NCI-H748 (cell line): ENCODE data around the gene UTP18.
A peak's percentile ranks its signal among the peaks of the same experiment; 100 is the strongest.
"Not testable (repeated sequence)": the region's sequence is repeated elsewhere in the genome, so short reads cannot be mapped to it uniquely, and the experiment has no call there.

Experiments used
- DNase-seq: peaks from one replicate; lab custom pipeline; 2025; ENCODE audit not compliant: unreplicated experiment; lab: John Stamatoyannopoulos, UW

The UTP18 gene

DNA sequence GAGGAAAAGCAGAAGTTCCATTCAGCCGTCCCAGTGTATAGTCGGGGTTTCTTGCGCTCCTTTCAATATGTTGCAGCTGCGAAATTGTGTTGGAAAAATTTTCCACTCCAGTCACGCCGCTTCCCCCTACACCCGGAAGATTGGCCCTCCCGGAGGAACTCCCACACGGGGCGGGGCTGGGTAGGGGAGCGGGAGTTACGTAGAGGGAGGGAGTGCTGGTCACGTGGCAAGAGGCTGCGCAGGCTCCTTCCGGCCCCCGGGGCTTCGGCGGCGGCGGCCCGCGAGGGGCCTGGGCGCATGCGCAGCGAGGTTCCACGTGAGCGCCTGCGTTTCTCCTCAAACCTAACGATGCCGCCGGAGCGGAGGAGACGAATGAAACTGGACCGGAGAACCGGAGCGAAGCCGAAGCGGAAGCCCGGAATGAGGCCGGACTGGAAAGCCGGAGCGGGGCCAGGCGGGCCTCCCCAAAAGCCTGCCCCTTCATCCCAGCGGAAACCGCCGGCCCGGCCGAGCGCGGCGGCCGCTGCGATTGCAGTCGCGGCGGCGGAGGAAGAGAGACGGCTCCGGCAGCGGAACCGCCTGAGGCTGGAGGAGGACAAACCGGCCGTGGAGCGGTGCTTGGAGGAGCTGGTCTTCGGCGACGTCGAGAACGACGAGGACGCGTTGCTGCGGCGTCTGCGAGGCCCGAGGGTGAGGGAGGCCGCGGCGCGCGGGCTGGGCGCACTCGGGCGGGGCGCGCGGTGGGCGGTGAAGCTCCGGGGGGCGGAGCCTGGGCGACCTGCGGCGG is at the start of gene UTP18:
Gene UTP18, plus strand, starts transcription at position 310 of the 787 bp plus-strand sequence. Its CDS starts 39 bp downstream, at position 349.
- DNase-seq = peak; percentile 97

DNA sequence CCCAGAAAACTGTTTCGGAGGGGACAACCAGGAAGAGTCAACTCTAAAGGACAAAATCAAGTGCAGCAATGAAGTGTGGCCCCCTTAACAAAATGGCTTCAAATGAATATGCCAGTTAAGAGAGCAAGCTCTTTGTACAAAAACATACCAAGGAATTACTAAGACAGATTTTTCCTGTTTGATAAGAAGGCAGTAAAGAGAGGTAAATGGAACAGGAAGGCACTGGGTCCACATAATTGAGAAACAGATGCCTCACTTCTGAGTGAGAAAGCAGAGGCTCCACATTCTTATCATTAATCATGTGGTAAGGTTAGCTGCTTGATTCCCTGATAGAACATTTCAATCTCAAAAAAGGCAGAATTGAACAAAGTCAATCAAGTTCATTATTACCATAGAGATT is 45.4 kb upstream of the UTP18 start:
- no peak for DNase-seq

DNA sequence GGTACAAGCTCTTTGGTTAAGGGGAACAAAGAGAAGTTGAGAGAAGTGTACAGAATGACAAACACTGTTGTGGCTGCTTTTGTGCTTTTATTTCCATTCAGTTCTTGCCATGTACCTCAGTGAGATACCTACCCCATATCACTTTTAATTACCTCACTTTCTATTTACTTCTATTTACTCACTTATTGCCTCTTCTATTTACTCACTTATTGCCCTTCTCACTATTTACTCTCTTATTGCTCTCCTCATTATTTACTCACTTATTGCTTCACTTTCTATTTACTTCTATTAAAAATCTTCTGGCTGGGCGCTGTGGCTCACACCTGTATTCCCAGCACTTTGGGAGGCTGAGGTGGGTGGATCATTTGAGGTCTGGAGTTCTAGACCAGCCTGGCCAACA is 42.4 kb upstream of the UTP18 start:
- DNase-seq = no peak

DNA sequence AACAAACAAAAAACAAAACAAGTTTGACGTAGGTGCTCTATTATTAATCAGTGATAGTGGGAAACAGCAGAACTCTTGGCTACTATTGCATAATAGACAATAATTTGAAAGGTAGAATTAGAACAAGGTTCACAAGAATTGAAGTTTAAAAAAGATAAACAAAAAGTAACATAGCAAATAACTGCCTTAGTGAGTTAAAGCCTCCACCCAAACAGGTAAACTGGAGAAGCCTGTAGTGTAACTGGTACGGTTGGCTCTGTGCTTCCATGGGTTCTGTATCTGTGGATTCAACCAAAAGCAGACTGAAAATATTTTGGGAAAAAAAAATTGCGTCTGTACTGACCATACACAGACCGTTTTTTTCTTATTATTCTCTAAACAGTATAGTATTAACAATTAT is 39.0 kb upstream of the UTP18 start:
- no peak for DNase-seq

DNA sequence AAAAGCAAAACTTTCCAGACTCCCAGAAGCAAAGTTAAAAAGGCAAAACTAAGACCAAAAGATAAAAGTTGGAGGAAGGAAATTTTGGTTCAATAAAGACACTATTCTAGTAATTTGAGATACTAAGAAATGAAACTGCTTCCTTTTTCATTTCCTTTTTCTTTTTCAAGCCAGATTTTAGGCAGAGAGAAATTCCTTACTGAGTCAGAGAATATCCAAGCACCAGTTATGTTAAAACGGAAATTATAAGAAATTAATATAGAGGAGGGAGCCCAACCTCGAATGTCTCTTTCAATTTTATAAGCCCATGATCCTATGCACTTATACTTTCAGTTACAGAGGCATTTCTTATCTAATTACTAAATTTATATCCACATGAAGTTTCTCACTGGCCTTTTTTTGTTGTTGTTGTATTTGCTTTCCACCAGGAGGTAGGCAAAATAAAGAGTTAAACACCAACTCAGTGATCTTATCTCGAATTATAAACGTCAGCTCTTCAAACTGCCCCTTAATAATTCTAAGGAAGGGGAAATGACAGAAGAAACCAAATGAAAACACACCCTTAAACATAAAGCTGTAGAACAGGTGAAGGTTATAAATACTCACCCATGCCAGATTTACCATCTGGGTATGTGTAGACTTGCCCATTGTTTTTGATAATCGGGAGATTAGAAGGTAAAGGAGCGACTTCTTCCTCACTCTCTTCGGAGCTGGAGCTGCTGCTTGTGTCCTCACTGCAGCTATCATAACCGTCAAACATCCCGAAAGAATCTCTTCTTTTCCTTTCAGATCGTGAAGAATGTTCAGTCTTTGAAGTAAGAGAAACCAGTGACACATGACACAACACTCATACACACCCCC is 35.7 kb upstream of the UTP18 start:
- DNase-seq = no peak

DNA sequence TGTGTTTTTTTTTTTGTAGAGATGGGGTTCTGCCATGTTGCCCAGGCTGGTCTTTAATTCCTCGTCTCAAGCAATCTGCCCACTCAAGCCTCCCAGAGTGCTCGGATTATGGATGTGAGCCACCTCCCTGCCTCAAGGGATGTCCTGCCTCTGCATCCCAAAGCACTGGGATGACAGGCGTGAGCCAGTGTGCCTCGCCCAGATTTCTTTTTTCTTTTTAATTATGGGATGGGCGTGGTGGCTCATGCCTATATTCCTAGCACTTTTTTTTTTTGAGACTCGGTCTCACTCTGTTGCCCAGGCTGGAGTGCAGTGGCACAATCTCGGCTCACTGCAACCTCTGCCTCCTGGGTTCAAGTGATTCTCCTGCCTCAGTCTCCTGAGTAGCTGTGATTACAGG is 34.8 kb upstream of the UTP18 start:
- not testable (repeated sequence) for DNase-seq

DNA sequence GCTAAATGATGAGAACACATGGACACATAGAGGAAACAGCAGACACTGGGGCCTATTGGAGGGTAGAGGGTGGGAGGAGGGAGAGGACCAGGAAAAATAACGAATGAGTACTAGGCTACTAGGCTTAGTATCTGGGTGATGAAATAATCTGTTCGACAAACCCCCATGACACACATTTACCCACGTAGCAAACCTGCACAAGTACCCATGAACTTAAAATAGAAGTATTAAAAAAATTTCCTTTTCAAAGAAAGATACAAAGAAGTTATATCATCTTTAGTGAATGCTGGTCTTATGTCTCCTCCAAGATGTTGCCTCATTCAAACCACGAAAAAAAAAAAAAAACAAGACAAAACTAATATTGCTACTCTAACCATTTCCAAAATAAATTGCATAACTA is 32.2 kb upstream of the UTP18 start:
- no peak for DNase-seq

DNA sequence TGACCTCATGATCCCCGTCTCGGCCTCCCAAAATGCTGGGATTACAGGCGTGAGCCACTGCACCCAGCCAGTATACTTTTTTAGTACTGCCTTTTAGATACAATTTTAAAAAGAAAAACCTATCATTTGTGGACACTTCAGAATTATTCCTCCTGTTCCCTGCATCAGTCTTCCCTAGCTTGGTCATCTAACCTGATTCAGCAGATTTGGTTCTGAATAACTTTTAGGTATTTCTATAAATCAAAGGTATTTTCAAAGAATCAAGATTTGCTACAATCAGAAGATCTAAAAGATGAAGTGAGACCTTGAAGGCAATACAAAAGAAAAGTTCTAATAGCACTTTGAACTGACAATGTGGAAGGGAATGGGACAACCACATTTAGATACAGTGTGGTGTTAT is 30.5 kb upstream of the UTP18 start:
- DNase-seq = no peak

DNA sequence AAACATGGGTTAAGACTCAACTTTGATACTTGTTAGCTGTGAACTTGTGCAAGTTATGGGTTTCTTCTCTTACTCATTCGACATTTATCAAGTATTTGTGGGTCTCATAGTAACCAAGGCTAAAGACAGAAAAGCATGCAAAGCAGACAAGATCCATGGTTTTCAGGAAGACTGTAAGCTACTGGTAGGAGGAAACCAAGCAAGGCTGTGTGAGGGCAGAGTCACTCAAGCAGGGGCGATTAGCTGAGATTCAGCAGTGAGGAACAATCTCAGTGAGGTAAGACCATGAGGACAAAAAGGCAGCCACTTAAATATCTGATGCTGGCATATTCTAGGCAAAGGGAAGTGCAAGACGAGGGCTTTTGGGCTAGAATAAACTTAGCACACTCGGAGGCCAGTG is 30.0 kb upstream of the UTP18 start:
- no peak for DNase-seq

DNA sequence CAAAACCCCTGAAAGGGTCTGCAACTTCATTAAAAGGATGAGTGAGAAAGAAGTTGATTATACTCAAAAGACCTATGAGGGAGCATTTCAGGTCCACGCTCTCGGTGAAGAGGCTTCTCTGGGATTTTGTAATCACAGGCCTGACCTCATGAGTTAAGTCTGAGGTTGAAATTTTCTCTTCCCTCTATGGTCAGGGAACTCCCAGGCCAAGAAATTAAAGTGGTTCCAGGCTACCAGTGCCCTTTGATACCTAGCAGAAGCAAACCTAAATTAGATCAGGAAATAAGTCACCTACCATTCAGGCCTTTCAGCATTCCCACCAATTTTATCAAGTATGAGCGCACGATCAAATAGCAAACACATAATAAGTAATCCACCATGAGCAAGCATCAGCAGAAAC is 28.3 kb upstream of the UTP18 start:
- no peak for DNase-seq

DNA sequence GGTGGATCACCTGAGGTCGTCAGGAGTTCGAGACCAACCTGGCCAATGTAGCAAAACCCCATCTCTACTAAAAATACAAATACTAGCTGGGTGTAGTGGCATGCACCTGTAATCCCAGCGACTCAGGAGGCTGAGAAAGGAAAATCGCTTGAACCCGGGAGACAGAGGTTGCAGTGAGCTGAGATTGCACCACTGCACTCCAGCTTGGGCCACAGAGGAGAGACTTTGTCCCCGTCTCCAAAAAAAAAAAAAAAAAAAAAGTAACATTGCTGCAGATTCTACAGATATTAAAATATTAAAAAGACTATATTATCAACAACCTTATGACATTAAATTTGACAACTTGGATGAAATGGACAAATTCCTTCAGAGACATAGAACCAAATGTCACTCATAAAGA is 26.2 kb upstream of the UTP18 start:
- no peak for DNase-seq

DNA sequence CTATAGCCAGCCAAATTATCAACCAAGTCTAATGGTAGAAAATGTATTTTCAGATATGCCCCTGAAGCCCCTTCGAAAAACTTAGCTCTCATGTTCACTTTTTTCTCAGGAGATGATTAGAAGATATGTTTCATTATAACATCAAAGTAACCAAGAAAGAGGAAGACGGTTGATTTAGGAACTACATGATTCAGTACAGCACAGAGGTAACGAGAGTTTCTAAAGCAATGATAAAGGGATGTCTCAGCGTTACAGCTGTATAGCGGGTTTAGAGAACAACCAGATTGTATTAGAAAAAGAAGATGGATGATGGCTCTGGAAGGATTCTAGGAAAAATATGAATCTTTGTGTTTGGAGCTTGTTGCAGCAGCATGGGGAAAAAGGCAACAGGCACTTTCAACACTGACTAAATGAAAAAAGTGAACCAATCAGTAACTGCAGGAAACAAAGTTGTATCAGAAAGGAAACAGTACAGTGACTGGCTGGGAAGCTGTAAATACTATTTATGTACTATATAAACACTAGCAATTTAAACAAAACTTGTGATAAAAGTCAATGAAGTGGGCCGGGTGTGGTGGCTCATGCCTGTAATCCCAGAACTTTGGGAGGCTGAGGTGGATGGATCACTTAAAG is 22.0 kb upstream of the UTP18 start:
- no peak for DNase-seq

DNA sequence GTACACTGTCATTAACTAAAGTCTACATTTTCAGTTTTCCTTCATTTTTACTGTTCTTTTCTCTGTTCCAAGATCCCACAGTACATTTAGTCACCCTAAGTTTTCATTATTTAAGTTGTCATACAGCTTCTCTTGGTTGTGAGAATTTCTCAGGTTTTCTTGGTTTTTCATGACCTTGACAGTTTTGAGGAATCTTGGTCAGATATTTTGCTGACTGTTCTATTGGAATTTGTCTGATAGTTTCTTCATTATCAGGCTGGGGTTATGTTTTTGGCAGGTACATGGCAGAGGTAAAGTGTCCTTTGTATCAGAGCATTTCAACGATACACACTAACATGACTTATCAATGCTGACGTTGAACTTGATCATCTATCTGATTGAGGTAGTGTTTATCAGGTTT is 20.1 kb upstream of the UTP18 start:
- no peak for DNase-seq

DNA sequence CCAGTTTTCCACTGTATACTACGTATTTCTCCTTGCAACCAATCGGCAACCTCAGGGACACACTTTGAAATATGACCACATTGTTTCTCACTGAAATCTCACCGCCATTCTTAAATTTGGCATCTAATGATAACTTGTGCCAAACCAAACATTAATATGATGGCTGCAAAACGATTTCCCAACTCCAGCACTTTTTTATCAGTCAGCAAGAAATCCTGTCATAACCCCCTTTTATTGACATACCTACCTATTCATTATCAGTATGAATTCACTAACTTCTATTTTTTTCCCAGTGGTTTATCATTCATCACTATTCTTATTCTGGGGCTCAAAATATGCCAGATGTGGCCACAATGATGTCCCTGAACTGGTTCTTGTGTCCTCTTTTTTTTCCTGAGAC is 16.3 kb upstream of the UTP18 start:
- no peak for DNase-seq

DNA sequence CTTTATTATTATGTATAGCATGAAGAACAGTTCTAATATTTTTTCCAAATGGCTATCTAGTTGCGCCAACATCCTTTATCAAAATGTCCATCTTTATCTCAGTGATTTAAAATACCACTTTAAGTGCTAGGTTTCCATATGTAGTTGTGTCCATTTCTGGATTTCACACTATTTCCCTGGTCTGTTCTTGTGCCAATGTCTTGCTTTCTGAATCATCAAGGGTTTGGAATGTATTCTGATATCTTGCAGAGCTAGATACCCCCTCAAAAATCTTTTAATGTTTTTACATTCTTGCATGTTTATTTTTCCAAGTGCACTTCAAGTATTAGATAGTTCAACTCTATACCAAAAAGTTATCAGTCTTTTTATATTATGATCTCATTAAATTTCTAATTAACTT is 14.8 kb upstream of the UTP18 start:
- no peak for DNase-seq

DNA sequence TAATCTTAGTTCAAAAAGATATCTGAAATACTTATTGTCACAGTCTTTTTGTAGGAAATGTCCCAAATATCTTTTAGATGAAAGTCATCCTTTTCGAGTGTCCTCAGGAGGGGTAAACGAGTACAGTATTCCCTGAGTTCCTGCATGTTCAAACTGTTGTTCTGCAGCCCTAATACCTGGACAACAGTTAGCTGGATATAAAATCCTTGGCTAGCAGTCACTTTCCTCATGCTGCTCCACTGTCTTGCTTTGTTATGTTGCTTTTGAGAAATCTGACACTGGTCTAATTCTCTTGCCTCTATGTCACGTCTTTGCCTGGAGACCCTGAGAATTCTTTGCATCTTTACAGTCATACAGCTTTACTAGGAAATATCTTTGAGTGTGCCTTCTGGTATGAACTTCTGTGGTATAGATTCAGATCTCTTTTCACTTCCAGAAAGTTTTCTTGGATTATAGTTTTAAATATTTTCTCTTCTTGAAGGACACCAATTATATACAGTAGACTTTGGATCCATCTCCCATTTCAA is 10.0 kb upstream of the UTP18 start:
- DNase-seq = no peak

DNA sequence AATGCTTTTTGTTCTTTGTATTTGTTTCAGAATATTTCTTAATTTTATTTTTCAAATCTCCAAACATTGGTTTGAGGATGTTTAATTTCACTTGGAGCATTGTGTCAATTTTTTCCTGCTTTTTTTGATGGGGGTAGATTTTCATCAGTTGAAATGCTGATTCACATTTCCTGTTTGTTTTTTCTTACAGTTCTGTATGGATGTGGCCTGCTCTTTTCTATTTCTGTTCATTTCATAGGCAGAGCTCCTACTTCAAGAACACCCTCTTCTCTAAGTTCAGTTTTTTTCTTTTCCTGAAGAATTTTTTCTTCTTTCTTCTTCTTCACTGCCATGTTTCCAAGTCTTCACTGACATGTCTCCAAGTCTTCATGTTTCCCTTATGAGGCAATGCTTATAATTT is 9.3 kb upstream of the UTP18 start:
- no peak for DNase-seq

DNA sequence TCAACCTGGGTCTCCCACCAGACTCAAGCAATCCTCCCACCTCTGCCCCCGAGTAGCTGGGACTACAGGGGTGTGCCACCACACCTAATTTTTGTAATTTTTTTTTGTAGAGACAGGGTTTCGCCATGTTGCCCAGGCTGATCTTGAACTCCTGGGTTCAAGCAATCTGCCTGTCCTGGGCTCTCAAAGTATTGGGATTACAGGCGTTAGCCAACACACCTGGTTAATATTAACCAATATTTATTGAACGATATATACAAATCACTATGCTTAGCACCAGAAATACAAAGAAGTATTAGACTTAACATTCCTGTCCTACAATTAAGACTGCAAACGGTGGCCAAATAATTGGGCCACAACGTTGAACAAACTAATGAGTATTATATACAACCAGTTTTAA is 4.7 kb upstream of the UTP18 start:
- DNase-seq = no peak

DNA sequence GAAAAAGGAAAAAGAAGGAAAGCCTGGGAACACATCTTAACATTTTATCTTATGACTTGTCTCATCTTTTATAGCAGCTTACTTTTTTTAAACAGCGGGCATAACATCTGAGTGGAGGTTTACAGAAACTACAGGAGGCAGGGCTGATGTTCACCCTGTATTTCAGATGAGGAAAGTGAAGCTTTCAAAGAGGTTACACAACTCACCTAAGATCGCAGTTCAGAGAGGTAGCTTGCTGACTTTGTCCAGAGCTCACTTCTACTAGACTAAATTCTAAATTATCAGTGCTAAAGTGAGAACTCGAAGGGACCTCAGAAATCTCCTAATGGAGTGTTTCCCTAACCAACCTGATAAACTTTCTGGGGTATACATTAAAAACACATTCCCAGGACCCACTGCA is 4.2 kb upstream of the UTP18 start:
- no peak for DNase-seq

DNA sequence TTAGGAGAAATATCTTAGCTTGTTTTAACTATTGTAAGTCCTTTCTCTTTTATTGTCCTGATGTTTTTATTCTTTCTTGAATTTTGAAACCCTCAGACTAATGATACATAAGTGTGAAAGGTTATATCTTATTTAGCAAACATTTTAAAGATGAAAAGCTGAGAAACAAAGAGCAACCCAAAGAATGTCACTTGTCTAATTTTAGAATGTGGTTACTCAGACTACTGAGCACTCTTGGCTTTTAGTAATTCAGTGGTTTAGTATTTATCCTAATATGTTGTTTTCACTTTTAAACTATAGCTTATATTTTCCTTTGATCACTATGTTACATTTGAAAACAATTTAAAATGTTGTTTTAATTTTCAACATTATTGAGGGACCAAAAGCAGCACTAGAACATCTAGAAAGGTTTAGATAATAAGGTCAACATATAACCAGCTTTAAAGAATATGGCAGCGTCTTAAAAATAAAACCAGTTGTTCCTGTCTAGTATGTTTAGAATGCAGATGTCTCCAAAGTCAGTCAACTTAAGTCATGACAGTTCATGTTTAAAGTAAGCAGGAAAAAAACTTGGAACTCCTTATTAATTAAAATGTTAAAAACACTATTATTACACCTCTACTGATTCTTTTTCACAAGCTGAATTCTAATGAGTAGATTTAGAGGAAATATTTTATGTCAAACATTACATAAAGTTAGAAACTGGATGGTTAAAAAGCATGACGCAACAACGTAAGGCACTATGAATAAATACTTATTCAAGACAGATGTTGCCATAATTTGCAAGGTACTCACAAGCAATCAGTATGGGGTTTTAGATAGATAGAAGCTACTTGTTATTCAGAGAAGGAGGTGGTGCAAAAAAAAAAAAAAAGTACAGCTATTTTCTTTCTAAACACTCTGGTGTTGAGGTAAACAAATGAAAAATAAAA is 2.9 kb upstream of the UTP18 start:
- no peak for DNase-seq
